SJSA1 (cell line): ENCODE data around the gene PDE4B. TPM values are rescaled to one million over a fixed set of nuclear protein-coding genes. Genes with fewer than 3 reads are reported as not detected.
A peak's percentile ranks its signal among the peaks of the same experiment; 100 is the strongest.

ENCODE experiments used
- DNase-seq, 2 experiments: peaks; one replicate each; pipeline ENCODE4 v3.0.0-alpha.2; 2015 to 2020; ENCODE audit warnings: low spot score in 2 of 2, low read depth in 1 of 2
- H3K27ac ChIP-seq: fragments of 250-450 bp; sonication (Bioruptor Pico); 2 replicates; pipeline ENCODE4 v1.5.1; 2020; ENCODE audit warnings: mild to moderate bottlenecking, moderate library complexity
- H3K27me3 ChIP-seq: fragments of 250-450 bp; sonication (Bioruptor Pico); replicated peaks from 2 replicates; pipeline ENCODE4 v1.5.1; 2020; ENCODE audit warnings: mild to moderate bottlenecking, moderate library complexity
- H3K36me3 ChIP-seq: fragments of 250-450 bp; sonication (Bioruptor Pico); 2 replicates; pipeline ENCODE4 v1.5.1; 2020; ENCODE audit warnings: mild to moderate bottlenecking
- H3K4me1 ChIP-seq: fragments of 250-450 bp; sonication (Bioruptor Pico); replicated peaks from 2 replicates; pipeline ENCODE4 v1.6.1; 2021; ENCODE audit warnings: mild to moderate bottlenecking
- H3K4me3 ChIP-seq: fragments of 250-450 bp; sonication (Bioruptor Pico); 2 replicates; pipeline ENCODE4 v1.5.1; 2020; ENCODE audit warnings: mild to moderate bottlenecking
- H3K9me3 ChIP-seq: fragments of 250-450 bp; sonication (Bioruptor Pico); replicated peaks from 2 replicates; pipeline ENCODE4 v1.5.1; 2020; ENCODE audit warnings: mild to moderate bottlenecking
- total RNA-seq: library from RNA; depleted of rRNA; stranded (reverse); fragments of >200 nt; shearing (Covaris generic); gene quantifications from 2 replicates; pipeline ENCODE4 v1.2.3, GENCODE V29; 2014

The PDE4B gene
- total RNA-seq, 1 experiment from 2014 or later = 12.4 TPM

DNA sequence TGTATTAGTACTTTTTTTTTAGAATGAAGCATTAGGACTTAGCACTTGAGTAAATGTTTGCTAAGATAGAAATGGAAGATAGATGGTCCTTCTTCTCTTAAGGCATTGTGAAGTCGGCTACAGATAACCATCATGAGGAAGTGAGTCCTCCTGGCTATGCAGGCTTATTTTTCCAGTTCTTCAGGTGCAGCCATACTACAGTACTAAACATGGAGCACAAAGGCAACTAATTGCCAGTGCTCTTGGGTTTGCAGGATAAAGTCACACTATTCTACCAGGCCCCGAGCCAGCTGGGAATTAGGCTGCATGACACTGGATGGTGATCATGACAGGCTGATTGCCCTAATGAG is 543.9 kb downstream of the PDE4B start:
- no peaks in the 10 kb centered on the region for H3K9me3 ChIP-seq
- no peak for DNase-seq
- peaks cover 55% of the 10 kb centered on the region for H3K4me1 ChIP-seq
- H3K36me3 ChIP-seq = peaks cover 15% of the 10 kb centered on the region; the same call in 1 of the 2 replicates
- H3K27me3 ChIP-seq = no peaks in the 10 kb centered on the region
- H3K4me3 ChIP-seq = no peak overlapping the region
- no peak overlapping the region for H3K27ac ChIP-seq

DNA sequence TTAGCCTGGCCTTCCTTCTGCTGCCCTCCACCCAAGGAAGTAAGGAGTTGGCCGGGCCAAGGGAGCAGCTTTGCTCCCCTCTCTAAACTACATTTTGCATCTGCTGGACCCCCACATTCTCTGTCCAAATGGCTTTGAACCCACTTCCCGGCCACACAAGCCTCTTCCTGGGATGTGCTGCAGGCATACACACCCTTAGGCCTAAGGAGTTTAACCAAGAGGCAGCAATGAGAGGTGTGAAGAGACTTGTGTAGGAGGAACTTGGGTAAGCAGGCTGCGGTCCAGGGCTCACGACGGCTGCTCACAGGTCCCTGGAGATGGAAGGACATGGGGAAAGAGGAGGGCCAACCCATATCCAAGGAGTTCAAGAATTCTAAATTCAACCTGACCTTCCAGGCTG is 544.6 kb downstream of the PDE4B start:
- no peak overlapping the region for H3K4me3 ChIP-seq
- DNase-seq = no peak
- H3K27me3 ChIP-seq = no peaks in the 10 kb centered on the region
- H3K36me3 ChIP-seq = peaks cover 15% of the 10 kb centered on the region; the same call in 1 of the 2 replicates
- H3K9me3 ChIP-seq = no peaks in the 10 kb centered on the region
- no peak overlapping the region for H3K27ac ChIP-seq
- H3K4me1 ChIP-seq = peaks cover 56% of the 10 kb centered on the region

DNA sequence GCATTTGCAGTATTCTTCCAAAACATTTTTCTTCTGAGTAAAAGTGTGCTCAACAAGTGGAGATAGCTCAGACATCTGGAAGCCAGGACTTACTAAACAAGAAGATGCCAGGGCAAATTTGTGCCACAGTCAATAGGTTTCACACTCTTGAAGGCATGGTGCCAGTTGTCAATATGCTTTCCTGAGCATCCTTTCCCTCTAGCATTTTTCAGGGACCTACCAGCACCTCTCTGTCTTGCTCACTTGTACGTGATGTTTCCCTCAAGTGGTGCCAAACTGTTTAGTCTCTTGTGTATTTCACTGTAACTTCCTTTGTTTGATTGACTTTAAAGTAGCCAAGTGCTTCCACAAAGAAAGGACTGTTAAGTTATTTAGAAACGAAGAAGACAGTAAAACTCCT is 547.2 kb downstream of the PDE4B start:
- DNase-seq = peak in 1 of 2 experiments; percentile 62

DNA sequence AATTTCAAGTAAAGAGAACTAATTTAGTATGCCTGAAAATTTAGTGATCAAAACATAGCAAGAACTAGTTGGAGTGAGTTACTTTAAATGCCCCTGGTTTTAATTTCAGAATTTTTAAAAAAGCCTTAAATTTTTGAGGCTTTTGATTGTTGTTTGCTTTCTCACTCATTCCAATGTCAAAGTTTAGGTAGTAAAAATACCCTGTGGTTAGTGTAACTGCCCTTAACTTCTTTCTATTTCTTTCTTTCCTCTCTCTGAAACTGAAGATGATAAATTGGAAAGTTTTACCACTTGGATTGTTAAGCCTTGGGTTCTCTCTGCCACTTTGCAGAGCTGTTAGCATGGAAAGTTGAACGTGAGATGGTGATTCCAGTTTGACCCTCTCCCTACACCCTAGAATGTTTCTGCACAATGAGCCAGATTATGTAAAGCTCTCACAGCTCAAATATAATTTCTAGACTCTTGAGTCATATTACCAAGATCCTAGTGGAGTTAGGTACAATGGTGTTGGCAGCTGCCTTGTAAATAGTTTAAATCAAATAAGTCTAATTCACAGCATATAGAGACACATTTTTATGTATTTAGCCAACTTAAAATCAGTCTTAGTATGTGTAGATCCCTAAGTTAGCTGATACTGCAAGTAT is 548.9 kb downstream of the PDE4B start:
- H3K27ac ChIP-seq = peak overlapping the region; percentile 39
- no peaks in the 10 kb centered on the region for H3K9me3 ChIP-seq
- peaks cover 6% of the 10 kb centered on the region; the same call in 1 of the 2 replicates for H3K36me3 ChIP-seq
- no peaks in the 10 kb centered on the region for H3K27me3 ChIP-seq
- peaks cover 49% of the 10 kb centered on the region for H3K4me1 ChIP-seq
- H3K4me3 ChIP-seq = no peak overlapping the region
- DNase-seq = peak in 1 of 2 experiments; percentile 69

More for the DNA sequence above, 547.2 kb downstream of the PDE4B start:
- no peaks in the 10 kb centered on the region for H3K9me3 ChIP-seq
- peaks cover 15% of the 10 kb centered on the region; the same call in 1 of the 2 replicates for H3K36me3 ChIP-seq
- peak overlapping the region; percentile 4; the same call in 1 of the 2 replicates for H3K27ac ChIP-seq
- H3K27me3 ChIP-seq = no peaks in the 10 kb centered on the region
- H3K4me3 ChIP-seq = no peak overlapping the region
- H3K4me1 ChIP-seq = peaks cover 50% of the 10 kb centered on the region

DNA sequence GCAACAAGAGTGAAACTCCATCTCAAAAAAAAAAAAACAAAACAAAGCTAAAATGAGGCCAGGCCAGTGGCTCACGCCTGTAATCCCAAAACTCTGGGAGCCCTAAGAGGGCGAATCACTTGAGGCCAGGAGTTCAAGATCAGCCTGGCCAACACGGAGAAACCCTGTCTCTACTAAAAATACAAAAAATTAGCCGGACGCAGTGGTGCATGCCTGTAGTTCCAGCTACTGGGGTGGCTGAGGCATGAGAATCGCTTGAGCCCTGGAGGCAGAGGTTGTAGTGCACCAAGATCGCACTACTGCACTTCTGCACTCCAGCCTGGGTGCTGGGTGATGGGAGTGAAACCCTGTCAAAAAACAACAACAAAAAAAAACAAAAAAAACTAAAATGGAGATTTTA is 550.0 kb downstream of the PDE4B start:
- H3K4me3 ChIP-seq = no peak overlapping the region
- H3K27me3 ChIP-seq = no peaks in the 10 kb centered on the region
- H3K36me3 ChIP-seq = peaks cover 6% of the 10 kb centered on the region; the same call in 1 of the 2 replicates
- peaks cover 50% of the 10 kb centered on the region for H3K4me1 ChIP-seq
- no peak for DNase-seq
- no peaks in the 10 kb centered on the region for H3K9me3 ChIP-seq
- no peak overlapping the region for H3K27ac ChIP-seq

DNA sequence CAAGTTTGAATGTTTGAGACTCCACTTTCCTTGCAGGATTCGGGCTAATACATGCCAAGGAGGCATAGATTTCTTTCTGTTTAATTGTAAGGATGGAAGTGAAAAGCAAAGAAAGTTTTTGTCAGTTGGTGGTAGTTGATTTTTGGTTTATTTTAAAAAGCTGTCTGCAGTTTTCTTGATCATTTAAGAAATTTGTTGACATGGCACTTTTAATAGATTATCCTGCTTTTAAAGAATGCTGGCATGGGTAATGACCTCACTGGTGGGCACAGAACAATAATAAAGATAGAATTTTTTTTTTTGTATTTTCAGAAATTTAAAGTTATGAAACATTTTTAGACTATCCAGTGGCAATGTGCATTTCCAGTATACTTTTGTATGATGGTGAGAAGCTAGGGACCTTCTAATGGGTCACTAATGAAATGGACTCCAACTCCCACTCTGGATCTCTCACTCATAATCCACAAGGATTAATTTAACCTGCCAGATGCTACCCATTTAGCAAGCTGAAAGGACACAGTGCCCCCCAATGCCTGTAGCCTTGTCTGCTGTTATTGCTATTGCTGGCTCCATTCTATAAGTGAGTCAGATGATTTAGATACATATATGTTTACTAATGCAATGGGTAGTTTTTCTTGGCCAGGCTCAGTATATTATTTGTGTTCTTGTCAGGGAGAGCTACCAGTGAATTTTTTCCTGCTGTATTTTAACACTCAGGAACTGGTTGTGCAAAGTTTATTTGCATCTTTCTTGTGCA is 551.1 kb downstream of the PDE4B start:
- H3K27ac ChIP-seq = no peak overlapping the region
- no peak for DNase-seq
- no peak overlapping the region for H3K4me3 ChIP-seq
- no peaks in the 10 kb centered on the region for H3K27me3 ChIP-seq
- no peaks in the 10 kb centered on the region for H3K36me3 ChIP-seq
- H3K9me3 ChIP-seq = no peaks in the 10 kb centered on the region
- H3K4me1 ChIP-seq = peaks cover 51% of the 10 kb centered on the region

DNA sequence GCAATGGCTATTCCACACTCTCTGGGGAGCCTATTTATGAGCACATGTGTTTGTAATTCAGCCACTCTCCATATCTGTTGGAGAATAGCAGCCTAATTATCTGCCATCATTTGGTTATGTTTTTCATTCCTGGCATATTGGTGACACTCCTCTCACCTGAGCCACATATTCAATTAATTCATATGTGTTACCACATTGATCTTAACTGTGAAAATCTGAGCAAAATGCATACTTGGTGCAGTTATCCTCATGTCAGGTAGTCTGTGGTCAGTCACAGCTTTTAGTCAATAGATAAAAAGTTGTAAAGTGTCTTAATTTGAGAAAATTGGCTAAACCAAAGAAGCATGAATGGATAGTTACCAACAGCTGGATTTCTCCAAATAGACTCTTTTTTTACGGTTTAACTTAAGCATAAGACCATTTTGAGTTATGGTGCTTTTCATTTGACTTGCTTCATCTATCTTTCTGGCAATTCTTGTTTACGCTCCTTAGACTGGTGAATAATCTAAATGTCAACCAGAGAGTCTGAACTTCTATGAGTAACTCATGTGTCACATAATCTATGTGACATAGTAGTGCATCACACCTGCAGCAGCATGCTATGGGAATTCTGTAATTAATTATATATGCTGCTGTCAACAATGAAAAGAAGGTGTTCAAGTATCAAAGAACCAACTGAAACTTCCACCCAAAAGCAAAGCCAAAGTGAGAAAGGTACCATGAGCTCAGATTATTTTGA is 553.5 kb downstream of the PDE4B start:
- Histone ChIP-seq H3K27ac (no peak overlapping the region), H3K9me3 (no peaks in the 10 kb centered on the region), H3K27me3 (no peaks in the 10 kb centered on the region), H3K4me3 (no peak overlapping the region), H3K4me1 (peaks cover 54% of the 10 kb centered on the region), H3K36me3 (no peaks in the 10 kb centered on the region)
- no peak for DNase-seq

DNA sequence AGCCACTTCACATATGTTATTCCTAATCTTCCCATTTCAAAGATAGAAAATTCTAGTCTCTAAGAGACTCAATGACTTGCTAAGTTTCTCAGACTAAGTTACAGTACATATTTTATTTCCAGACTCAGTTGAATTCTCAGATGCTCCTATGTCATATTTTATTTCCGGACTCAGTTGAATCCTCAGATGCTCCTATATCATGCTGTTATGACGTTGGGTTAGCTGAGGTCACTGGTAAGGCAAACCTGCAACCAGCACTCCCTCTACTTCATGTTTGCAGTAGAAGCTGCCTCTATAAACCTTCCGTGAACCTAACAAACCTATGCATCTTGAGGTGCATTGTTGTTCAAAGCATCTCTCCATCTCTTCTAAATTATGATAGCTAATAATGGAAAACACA is 554.2 kb downstream of the PDE4B start:
- peaks cover 54% of the 10 kb centered on the region for H3K4me1 ChIP-seq
- H3K27ac ChIP-seq = no peak overlapping the region
- no peaks in the 10 kb centered on the region for H3K36me3 ChIP-seq
- DNase-seq = no peak
- no peaks in the 10 kb centered on the region for H3K27me3 ChIP-seq
- no peak overlapping the region for H3K4me3 ChIP-seq
- H3K9me3 ChIP-seq = no peaks in the 10 kb centered on the region

DNA sequence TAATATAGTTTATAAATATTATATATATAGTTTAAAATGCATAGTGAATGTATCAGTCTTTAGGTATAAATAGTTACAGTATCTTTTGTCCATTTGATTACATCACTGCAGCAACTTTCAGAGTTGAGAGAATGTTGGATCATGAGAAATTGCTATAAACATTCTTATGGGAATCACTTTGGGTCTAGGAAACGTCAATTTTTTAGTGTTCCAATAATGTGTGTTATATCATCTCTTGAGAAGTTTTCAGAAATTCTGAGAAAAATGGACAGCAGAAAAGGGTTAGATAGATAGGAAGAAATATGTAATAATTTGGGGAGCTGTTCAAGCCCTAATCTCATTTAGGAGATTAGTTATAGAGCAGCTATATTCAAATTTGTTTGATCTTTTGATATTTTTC is 556.1 kb downstream of the PDE4B start:
- Histone ChIP-seq H3K36me3 (no peaks in the 10 kb centered on the region), H3K4me3 (no peak overlapping the region), H3K27me3 (no peaks in the 10 kb centered on the region), H3K27ac (peak overlapping the region; percentile 87), H3K9me3 (no peaks in the 10 kb centered on the region), H3K4me1 (peaks cover 63% of the 10 kb centered on the region)
- no peak for DNase-seq

DNA sequence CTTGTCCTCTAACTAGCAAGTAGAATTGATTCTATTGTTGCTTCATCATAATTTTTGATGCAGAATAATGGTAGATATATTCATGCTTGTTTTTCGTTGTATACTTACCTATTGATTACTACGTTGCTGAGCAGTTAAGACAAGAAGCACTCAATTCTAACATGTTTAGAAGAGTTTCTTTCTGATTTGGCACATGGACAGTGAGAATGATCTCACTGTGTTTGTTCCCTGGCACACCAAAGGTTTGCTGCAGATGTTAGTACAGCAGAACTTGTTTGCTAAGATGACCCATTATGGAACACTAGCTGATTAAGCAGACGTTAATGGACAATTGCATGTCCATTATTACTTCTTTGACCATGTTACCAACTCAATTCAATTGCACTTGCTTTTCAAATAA is 556.5 kb downstream of the PDE4B start:
- no peaks in the 10 kb centered on the region for H3K27me3 ChIP-seq
- no peak for DNase-seq
- H3K27ac ChIP-seq = peak overlapping the region; percentile 87
- peaks cover 64% of the 10 kb centered on the region for H3K4me1 ChIP-seq
- no peak overlapping the region for H3K4me3 ChIP-seq
- no peaks in the 10 kb centered on the region for H3K36me3 ChIP-seq
- H3K9me3 ChIP-seq = no peaks in the 10 kb centered on the region

DNA sequence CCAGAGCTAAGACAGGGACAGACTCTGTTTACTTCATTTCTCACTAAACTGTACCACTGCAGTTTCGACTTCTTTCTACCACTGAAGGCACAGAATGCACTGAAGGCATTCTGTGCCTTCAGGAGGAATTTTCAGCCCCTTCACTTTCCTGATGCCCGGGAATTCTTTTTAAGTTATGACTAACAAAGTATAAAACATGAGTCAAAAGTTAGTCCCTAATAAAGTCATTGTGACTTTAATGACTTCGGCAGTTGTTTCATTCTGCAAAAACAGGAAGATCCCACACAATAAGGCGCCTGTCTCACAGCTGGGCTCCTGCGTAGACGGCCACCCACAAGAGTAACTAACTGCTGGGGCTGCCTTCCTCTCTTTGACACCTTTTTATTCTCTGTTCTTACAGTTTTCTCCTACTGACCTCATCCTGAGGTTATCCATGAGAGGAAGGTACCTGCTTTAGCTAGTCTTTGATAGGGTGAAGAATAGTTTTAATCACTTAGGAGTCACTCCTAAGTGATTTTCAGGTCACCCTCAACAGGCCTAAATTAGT is 557.4 kb downstream of the PDE4B start:
- DNase-seq = peak; percentile 89 to 94
- H3K9me3 ChIP-seq = no peaks in the 10 kb centered on the region
- H3K27ac ChIP-seq = peak overlapping the region; percentile 87

DNA sequence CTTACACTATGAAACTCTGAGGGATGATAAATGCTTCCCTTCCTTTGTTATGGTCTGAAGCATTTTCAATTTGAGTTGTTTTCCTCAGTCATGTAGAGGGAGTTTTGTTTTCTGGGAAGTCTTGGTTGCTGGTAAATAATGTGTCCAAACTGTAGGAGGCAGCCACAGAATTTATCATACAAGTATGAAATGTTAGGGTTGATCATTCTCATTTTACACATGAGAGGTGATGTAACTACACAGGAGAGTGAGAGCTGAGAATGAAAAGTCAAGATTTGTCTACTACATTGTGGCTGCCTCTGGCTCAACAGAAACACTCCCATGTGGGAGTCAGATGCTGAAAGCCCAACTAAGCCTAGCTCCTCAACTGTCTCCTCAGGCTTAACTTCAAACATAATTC is 558.8 kb downstream of the PDE4B start:
- Histone ChIP-seq H3K4me1 (peaks cover 71% of the 10 kb centered on the region), H3K36me3 (no peaks in the 10 kb centered on the region; the same call in 1 of the 2 replicates), H3K27me3 (no peaks in the 10 kb centered on the region), H3K27ac (peak overlapping the region; percentile 87), H3K9me3 (no peaks in the 10 kb centered on the region), H3K4me3 (no peak overlapping the region)
- DNase-seq = peak in 1 of 2 experiments; percentile 57

More for the DNA sequence above, 557.4 kb downstream of the PDE4B start:
- Histone ChIP-seq H3K4me3 (no peak overlapping the region), H3K27me3 (no peaks in the 10 kb centered on the region), H3K36me3 (no peaks in the 10 kb centered on the region), H3K4me1 (peaks cover 72% of the 10 kb centered on the region)

DNA sequence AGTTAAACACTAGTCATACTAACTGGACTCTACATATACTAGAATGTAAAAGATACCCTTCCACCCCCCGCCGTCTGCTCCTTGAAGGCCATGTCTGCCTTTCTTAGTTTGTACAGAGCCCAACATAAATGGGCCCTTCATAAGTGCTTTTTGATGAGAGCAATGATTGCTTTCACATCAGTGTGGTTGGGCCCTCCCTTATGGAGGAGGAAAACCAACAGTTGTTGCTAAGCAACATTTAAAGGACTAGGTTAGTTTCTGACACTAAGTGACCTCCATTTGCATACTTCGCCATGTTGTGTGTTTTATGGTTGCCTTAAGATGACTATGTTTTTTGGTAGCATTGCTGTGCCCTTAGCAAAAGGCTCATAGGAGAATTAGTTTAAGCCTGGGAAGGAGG is 559.2 kb downstream of the PDE4B start:
- Histone ChIP-seq H3K9me3 (no peaks in the 10 kb centered on the region), H3K27ac (peak overlapping the region; percentile 87), H3K4me3 (no peak overlapping the region), H3K4me1 (peaks cover 69% of the 10 kb centered on the region), H3K27me3 (no peaks in the 10 kb centered on the region), H3K36me3 (no peaks in the 10 kb centered on the region; the same call in 1 of the 2 replicates)
- DNase-seq = no peak
